SH-SY5Y (cell line): Measurements from ENCODE around the gene PPP1R16B.

Experiments used
- GATA2 ChIP-seq: IDR thresholded peaks from 2 replicates; pipeline ENCODE4 v1.6.1; 2011; ENCODE audit warnings: mild to moderate bottlenecking, low read depth, low read length
- GATA3 ChIP-seq: IDR thresholded peaks from 2 replicates; pipeline ENCODE4 v1.6.1; 2011; ENCODE audit warnings: low read depth, mild to moderate bottlenecking, low read length, moderate library complexity

GRCh38 chr20:38799203-38799602, 6.3 kb upstream of the PPP1R16B start:
- TF ChIP-seq GATA3 (no peak), GATA2 (no peak)
